Osteoblast (primary cell): ENCODE data around the gene PLD6. TPM values are rescaled to one million over a fixed set of nuclear protein-coding genes. Genes with fewer than 3 reads are reported as not detected.
A peak's percentile ranks its signal among the peaks of the same experiment; 100 is the strongest.

ENCODE experiments used
- DNase-seq: peaks from one replicate; pipeline ENCODE4 v3.0.0; 2011; ENCODE audit warnings: low spot score, mixed read lengths; ENCODE audit not compliant: insufficient read length; ENCODE audit errors: missing footprints
- H2AFZ ChIP-seq: 2 replicates; pipeline ENCODE4 v1.6.0; 2011; ENCODE audit warnings: mild to moderate bottlenecking, low read length
- H3K27ac ChIP-seq: 2 replicates; pipeline ENCODE4 v1.5.1; 2011; ENCODE audit warnings: mild to moderate bottlenecking, low read depth, low read length, moderate library complexity
- H3K27me3 ChIP-seq: 2 replicates; pipeline ENCODE4 v1.6.0; 2012; ENCODE audit warnings: mild to moderate bottlenecking, control low read depth, inconsistent platforms, low read length, moderate library complexity; ENCODE audit not compliant: insufficient read depth
- H3K36me3 ChIP-seq: 2 replicates; pipeline ENCODE4 v1.5.1; 2011; ENCODE audit warnings: mild to moderate bottlenecking, low read length, control low read depth, moderate library complexity; ENCODE audit not compliant: insufficient read depth
- H3K4me1 ChIP-seq: 2 replicates; pipeline ENCODE4 v1.5.1; 2011; ENCODE audit warnings: mild to moderate bottlenecking, low read length, control low read depth, moderate library complexity; ENCODE audit not compliant: insufficient read depth
- H3K4me2 ChIP-seq: 2 replicates; pipeline ENCODE4 v1.6.0; 2011; ENCODE audit warnings: mild to moderate bottlenecking, low read length; ENCODE audit not compliant: insufficient read depth
- H3K4me3 ChIP-seq: fragments of 200-600 bp; sonication (generic); 3 replicates; pipeline ENCODE4 v1.5.1; 2012; ENCODE audit warnings: mild to moderate bottlenecking, low read length, inconsistent platforms; ENCODE audit not compliant: insufficient read depth
- H3K79me2 ChIP-seq: 2 replicates; pipeline ENCODE4 v1.6.0; 2012; ENCODE audit warnings: mild to moderate bottlenecking, low read length, control low read depth, inconsistent platforms; ENCODE audit not compliant: insufficient read depth
- H3K9me3 ChIP-seq: 2 replicates; pipeline ENCODE4 v1.5.1; 2011; ENCODE audit warnings: low read depth, low read length, control low read depth
- H4K20me1 ChIP-seq: 2 replicates; pipeline ENCODE4 v1.6.0; 2012; ENCODE audit warnings: mild to moderate bottlenecking, low read length, control low read depth; ENCODE audit not compliant: insufficient read depth
- CTCF ChIP-seq: IDR thresholded peaks from 2 replicates; pipeline ENCODE4 v1.5.1; 2011; ENCODE audit warnings: mild to moderate bottlenecking, low read depth, low read length, moderate library complexity; ENCODE audit errors: extremely low read depth
- total RNA-seq: library from RNA; depleted of rRNA; stranded (reverse); fragments of >200 nt; gene quantifications from 2 replicates; pipeline ENCODE4 v1.2.3, GENCODE V29; 2012

PLD6 gene
- total RNA-seq, 1 donor = 1.4 TPM

DNA sequence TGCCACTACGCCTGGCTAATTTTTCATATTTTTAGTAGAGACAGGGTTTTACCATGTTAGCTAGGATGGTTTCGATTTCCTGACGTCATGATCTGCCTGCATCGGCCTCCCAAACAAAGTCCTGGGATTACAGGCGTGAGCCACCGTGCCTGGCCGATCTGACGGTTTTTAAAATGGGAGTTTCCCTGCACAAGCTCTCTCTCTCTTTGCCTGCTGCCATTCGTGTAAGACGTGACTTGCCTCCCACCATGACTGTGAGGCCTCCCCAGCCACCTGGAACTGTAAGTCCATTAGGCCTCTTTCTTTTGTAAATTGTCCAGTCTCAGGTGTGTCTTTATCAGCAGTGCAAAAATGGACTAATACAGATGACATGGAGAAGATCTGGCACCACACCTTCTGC is 35.5 kb upstream of the PLD6 start:
- Histone ChIP-seq H3K36me3 (peaks cover 4% of the 10 kb centered on the region), H3K4me3 (no peak overlapping the region), H4K20me1 (no peaks in the 10 kb centered on the region), H3K4me2 (no peak overlapping the region), H3K79me2 (peaks cover 6% of the 10 kb centered on the region), H3K27ac (no peak overlapping the region), H2AFZ (no peak overlapping the region), H3K4me1 (peaks cover 3% of the 10 kb centered on the region), H3K27me3 (no peaks in the 10 kb centered on the region), H3K9me3 (no peaks in the 10 kb centered on the region)
- DNase-seq = no peak
- no peak for TF ChIP-seq CTCF

DNA sequence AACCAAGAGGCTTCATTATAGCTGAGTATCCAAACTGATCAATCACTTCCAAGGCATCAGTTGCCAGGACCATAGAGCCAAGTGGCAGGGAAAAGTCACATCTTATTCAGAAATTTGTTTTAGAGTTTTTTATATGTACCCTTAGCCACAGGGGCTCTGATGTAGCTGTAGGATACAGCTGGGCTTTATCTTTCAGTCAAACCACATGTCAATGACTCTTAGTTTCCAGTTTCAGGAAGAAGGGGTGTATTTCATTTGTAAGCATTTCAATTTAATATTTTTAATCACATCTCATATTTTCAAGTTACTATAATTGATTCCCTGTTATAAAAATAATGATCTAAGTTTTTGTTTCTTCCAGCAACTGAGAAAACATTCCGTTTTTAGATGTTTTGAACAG is 33.7 kb upstream of the PLD6 start:
- DNase-seq = no peak

GRCh38 chr17:17237026-17237799 is 31.1 kb upstream of the PLD6 start, which contains the start of gene FLCN:
Gene FLCN, minus strand, starts transcription at chr17:17237168. Its CDS starts 9,031 bp downstream, at chr17:17228137.
- Histone ChIP-seq H4K20me1 (peaks cover 20% of the 10 kb centered on the region), H3K4me2 (peak within 1 kb of the TSS; percentile 95), H3K27ac (peak within 1 kb of the TSS; percentile 100), H3K4me1 (peaks cover 17% of the 10 kb centered on the region), H3K79me2 (peaks cover 47% of the 10 kb centered on the region), H3K36me3 (peaks cover 8% of the 10 kb centered on the region), H2AFZ (peak within 1 kb of the TSS; percentile 100), H3K4me3 (peak within 1 kb of the TSS; percentile 98), H3K27me3 (no peaks in the 10 kb centered on the region), H3K9me3 (no peaks in the 10 kb centered on the region)
- TF ChIP-seq CTCF = no peak
- DNase-seq = peak; percentile 96

More for the DNA sequence above, 33.7 kb upstream of the PLD6 start:
- no peak for TF ChIP-seq CTCF
- H3K4me2 ChIP-seq = no peak overlapping the region
- H3K4me1 ChIP-seq = peaks cover 17% of the 10 kb centered on the region
- no peaks in the 10 kb centered on the region for H3K27me3 ChIP-seq
- H2AFZ ChIP-seq = no peak overlapping the region
- no peaks in the 10 kb centered on the region for H3K9me3 ChIP-seq
- H3K27ac ChIP-seq = no peak overlapping the region
- H3K79me2 ChIP-seq = peaks cover 24% of the 10 kb centered on the region
- H3K36me3 ChIP-seq = no peaks in the 10 kb centered on the region
- H3K4me3 ChIP-seq = no peak overlapping the region
- H4K20me1 ChIP-seq = peaks cover 10% of the 10 kb centered on the region

DNA sequence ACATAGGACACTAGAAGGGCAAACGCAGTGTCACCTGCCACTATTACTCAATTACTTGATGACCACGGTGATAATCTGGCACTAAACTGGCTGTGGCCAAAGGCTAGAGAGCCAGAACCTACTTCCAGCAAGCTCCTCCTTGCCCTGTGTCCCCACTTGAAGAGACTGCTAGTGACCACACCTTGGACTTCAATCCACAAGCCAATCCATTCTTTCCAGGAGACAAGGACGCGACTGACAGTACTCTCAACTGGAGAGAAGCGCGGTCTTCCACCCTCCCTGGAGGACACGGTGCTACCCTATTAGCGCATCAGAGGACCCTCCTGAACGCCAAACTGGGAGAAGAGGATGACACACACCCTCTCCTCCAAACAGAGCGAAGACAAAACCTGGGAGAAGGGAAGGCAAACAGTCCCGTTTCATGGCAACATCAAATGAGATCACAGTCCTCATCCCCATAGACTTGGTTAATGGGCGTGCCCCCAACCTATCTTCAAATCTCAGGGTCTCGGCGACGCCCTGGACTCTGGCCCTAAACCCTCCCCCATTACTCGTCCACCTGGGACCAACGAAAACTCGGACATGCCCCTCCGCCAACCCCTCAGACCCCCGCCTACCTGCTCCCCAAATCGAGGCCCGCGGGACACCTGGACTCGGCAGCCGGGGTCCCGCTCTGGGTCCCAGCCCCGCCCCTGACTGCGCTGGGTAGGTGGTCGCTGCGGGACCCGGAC is 30.3 kb upstream of the PLD6 start:
- Histone ChIP-seq H3K4me1 (peaks cover 17% of the 10 kb centered on the region), H3K27ac (peak overlapping the region; percentile 100), H2AFZ (peak overlapping the region; percentile 100), H3K79me2 (peaks cover 54% of the 10 kb centered on the region), H3K27me3 (no peaks in the 10 kb centered on the region), H3K36me3 (peaks cover 15% of the 10 kb centered on the region), H3K4me2 (peak overlapping the region; percentile 95), H3K9me3 (no peaks in the 10 kb centered on the region), H3K4me3 (peak overlapping the region; percentile 98), H4K20me1 (peaks cover 20% of the 10 kb centered on the region)
- DNase-seq = peak; percentile 93
- no peak for TF ChIP-seq CTCF
